ENCODE data around the gene SNX7. TPM values are rescaled to one million over a fixed set of nuclear protein-coding genes. Genes with fewer than 3 reads are reported as not detected.

SNX7 gene
- total RNA-seq, 4 donors from 2014 or later = 9.9 to 27.0 (median 18.3) TPM

DNA sequence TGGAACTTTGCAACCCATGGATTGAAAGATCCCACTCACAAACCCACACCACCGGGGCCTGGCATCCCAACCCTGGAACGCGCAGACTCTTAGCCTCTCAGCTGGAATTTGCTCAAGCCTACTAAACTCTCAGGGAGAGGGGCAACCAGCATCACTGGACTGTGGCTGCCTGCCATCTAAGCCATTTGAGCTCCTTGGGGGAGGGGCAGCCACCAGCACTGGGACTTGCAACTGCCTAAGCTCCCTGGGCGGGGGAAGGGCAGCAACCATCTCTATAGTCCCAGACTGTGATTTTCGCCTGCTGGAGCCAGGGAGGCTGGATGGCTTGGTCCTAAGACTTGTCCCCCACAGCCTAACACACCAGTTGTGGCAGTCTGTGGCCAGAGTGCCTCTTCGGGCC, 122.3 kb downstream of the SNX7 start:
- DNase-seq = no peak
- H3K9me3 ChIP-seq = no peaks in the 10 kb centered on the region
- no peak for TF ChIP-seq CTCF (IDR thresholded peaks at IDR 0.05)
- TF ChIP-seq POLR2A (IDR thresholded peaks at IDR 0.05) = no peak
- H3K4me1 ChIP-seq = no peaks in the 10 kb centered on the region
- H3K36me3 ChIP-seq = no peaks in the 10 kb centered on the region
- H3K27ac ChIP-seq = no peak overlapping the region
- no peaks in the 10 kb centered on the region for H3K27me3 ChIP-seq
- H3K4me3 ChIP-seq = no peak overlapping the region

DNA sequence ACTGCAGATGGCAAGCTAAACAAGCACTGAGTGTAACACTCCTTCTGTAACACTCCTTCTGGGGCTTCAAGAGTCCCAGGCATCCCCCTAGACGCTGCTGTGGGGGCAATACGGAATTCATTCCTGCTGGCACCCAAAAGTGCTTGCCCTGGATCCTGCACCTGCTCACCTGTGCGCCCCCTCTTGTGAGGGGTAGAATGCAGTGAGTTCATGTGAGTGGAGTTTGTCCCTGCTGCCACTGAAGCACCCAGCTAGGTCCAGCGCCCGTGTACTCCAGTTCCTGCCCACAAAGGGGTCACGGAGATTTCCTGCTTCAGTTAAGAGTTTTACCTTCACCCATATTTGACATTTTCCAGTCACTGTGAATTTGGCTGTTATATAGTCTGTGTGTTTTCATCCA, 130.0 kb downstream of the SNX7 start:
- H3K4me3 ChIP-seq = no peak overlapping the region
- no peak for DNase-seq
- no peaks in the 10 kb centered on the region for H3K27me3 ChIP-seq
- no peaks in the 10 kb centered on the region for H3K36me3 ChIP-seq
- H3K27ac ChIP-seq = no peak overlapping the region
- TF ChIP-seq CTCF (IDR thresholded peaks at IDR 0.05) (no peak), POLR2A (IDR thresholded peaks at IDR 0.05) (no peak)
- no peaks in the 10 kb centered on the region for H3K4me1 ChIP-seq
- no peaks in the 10 kb centered on the region for H3K9me3 ChIP-seq

GRCh38 chr1:98792123-98792522, 130.6 kb downstream of the SNX7 start:
- no peaks in the 10 kb centered on the region for H3K4me1 ChIP-seq
- TF ChIP-seq POLR2A (IDR thresholded peaks at IDR 0.05) (no peak), CTCF (IDR thresholded peaks at IDR 0.05) (no peak)
- no peak for DNase-seq

GRCh38 chr1:98793136-98793535, 131.6 kb downstream of the SNX7 start:
- Histone ChIP-seq H3K4me3 (no peak overlapping the region), H3K9me3 (no peaks in the 10 kb centered on the region), H3K27me3 (no peaks in the 10 kb centered on the region), H3K4me1 (no peaks in the 10 kb centered on the region), H3K36me3 (no peaks in the 10 kb centered on the region), H3K27ac (no peak overlapping the region)
- TF ChIP-seq CTCF (IDR thresholded peaks at IDR 0.05) = no peak
- TF ChIP-seq POLR2A (IDR thresholded peaks at IDR 0.05) = no peak
- DNase-seq = no peak

More at GRCh38 chr1:98792123-98792522, 130.6 kb downstream of the SNX7 start:
- no peak overlapping the region for H3K4me3 ChIP-seq
- no peaks in the 10 kb centered on the region for H3K9me3 ChIP-seq
- no peaks in the 10 kb centered on the region for H3K27me3 ChIP-seq
- no peaks in the 10 kb centered on the region for H3K36me3 ChIP-seq
- H3K27ac ChIP-seq = no peak overlapping the region

DNA sequence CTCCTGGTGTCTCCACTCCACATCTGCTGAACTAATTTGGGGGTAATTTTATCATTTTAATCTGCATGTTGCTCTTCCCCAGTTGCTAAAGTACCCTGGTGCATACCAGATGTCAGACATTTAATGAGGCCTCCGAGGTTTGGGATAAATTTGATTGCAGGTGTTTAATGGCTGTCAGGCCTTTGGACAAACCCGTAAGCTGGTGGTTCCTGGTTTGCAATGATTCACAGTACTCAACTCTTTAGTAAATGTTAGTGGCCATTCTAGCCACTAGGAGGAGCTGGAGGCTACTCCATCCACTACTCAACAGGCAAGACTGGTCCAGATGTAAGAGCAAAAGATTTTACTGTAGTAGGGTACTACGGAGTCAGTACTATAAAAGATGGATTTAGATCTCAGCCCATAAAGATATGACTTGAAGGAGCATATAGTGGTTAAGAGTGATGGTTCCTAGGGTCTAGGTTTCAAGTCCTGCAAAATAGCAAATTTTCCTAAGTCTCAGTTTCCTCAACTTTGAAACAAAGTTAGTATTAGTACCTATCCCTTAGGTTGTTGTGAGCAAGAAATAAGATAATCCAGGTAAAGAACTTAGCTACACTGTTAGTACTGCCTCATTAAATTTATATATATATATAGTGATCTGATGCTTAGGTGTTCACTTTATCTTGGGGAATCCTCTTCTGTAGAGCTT, 132.8 kb downstream of the SNX7 start:
- TF ChIP-seq POLR2A (IDR thresholded peaks at IDR 0.05) (no peak), CTCF (IDR thresholded peaks at IDR 0.05) (peak in 5 of 6 experiments; percentile 49 to 70 (median 67))
- peak in 2 of 3 donors; percentile 33 to 62 for DNase-seq
- no peak overlapping the region for H3K4me3 ChIP-seq
- no peaks in the 10 kb centered on the region for H3K36me3 ChIP-seq
- no peak overlapping the region for H3K27ac ChIP-seq
- no peaks in the 10 kb centered on the region for H3K4me1 ChIP-seq
- no peaks in the 10 kb centered on the region for H3K27me3 ChIP-seq
- no peaks in the 10 kb centered on the region for H3K9me3 ChIP-seq
